Measurements from ENCODE around the gene CEP78. TPM values are rescaled to one million over a fixed set of nuclear protein-coding genes. Genes with fewer than 3 reads are reported as not detected.

The CEP78 gene
- total RNA-seq, 1 donor from 2014 or later = 9.3 TPM

DNA sequence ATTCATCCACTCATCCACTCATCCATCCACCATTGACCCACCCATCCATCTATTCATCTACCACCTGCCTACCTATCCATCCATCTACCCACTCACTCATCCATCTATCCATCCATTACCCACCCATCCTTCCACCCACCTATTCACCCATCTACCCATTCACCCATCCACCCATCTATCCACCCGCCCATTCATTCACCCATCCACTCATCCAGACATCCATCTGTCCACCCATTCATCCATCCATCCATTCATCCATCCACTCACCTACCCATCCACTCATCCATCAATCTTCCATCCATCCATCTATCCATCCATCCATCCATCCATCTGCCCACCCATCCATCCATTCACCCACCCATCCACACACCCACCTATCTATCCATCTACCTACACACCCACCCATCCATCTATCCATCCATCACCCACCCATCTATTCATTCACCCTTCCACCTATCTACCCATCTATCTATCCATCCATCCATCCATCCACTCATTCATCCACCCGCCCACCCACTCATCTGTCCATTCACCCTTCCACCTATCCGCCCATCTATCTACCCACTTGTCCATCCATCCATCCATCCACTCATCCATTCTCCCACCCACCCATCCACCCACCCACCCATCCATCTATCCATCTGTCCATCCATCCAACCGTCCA, 84.3 kb downstream of the CEP78 start:
- peak in 1 of 2 donors; percentile 28 for DNase-seq (ENCODE audit: extremely low spot score in 2 of 2)
- no peak overlapping the region for H3K27ac ChIP-seq

DNA sequence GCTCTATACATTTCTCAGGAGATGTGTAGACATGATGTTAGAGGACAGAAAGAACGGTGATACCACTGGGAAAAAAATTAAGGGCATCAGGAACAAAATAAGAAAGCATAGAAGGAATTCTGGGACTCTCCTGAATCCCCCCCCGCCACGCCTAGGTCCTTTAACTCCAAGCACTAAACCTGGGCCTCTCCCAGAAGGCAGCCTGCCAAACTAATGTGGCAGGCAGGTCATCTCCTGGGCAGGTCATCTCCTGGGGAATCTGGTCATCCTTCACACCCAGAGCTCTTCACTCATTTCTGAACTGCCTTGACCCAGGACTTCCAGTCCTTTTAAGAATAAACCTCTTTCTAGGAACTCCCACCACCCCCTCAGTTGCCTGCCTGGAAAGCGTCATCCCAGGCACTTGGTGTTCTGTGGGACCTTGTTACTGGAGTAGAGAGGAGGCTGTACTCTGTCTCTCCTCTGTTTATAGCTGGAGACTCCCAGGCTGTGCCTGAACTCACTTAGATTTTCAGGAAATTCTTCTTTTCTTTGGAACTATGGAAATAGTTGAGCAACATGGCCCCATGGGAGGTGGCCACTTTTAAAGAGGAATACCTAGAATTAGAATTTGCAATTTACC, 85.1 kb downstream of the CEP78 start:
- H3K4me1 ChIP-seq = no peaks in the 10 kb centered on the region
- no peaks in the 10 kb centered on the region for H3K27me3 ChIP-seq
- TF ChIP-seq POLR2AphosphoS5 (IDR thresholded peaks at IDR 0.05; ENCODE audit: insufficient read depth in 1 of 2, low read depth in 1 of 2) (no peak), POLR2A (IDR thresholded peaks at IDR 0.05) (no peak)
- TF ChIP-seq, protein P1, sequence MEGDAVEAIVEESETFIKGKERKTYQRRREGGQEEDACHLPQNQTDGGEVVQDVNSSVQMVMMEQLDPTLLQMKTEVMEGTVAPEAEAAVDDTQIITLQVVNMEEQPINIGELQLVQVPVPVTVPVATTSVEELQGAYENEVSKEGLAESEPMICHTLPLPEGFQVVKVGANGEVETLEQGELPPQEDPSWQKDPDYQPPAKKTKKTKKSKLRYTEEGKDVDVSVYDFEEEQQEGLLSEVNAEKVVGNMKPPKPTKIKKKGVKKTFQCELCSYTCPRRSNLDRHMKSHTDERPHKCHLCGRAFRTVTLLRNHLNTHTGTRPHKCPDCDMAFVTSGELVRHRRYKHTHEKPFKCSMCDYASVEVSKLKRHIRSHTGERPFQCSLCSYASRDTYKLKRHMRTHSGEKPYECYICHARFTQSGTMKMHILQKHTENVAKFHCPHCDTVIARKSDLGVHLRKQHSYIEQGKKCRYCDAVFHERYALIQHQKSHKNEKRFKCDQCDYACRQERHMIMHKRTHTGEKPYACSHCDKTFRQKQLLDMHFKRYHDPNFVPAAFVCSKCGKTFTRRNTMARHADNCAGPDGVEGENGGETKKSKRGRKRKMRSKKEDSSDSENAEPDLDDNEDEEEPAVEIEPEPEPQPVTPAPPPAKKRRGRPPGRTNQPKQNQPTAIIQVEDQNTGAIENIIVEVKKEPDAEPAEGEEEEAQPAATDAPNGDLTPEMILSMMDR (IDR thresholded peaks at IDR 0.05) = no peak
- no peaks in the 10 kb centered on the region for H3K36me3 ChIP-seq
- no peaks in the 10 kb centered on the region for H3K9me3 ChIP-seq
- no peak overlapping the region for H3K4me3 ChIP-seq
- intact Hi-C loops (cut with DNase I) = no loop called here
- DNase-seq (ENCODE audit: extremely low spot score in 2 of 2) = no peak
- no peak overlapping the region for H3K27ac ChIP-seq

More for the DNA sequence above, 84.3 kb downstream of the CEP78 start:
- Histone ChIP-seq H3K4me1 (no peaks in the 10 kb centered on the region), H3K36me3 (no peaks in the 10 kb centered on the region), H3K9me3 (no peaks in the 10 kb centered on the region), H3K27me3 (no peaks in the 10 kb centered on the region), H3K4me3 (no peak overlapping the region)
- TF ChIP-seq, protein P1 (IDR thresholded peaks at IDR 0.05) = no peak
- TF ChIP-seq POLR2A (IDR thresholded peaks at IDR 0.05) (no peak), POLR2AphosphoS5 (IDR thresholded peaks at IDR 0.05; ENCODE audit: insufficient read depth in 1 of 2, low read depth in 1 of 2) (no peak)
- intact Hi-C loops (cut with DNase I) = no loop called here

DNA sequence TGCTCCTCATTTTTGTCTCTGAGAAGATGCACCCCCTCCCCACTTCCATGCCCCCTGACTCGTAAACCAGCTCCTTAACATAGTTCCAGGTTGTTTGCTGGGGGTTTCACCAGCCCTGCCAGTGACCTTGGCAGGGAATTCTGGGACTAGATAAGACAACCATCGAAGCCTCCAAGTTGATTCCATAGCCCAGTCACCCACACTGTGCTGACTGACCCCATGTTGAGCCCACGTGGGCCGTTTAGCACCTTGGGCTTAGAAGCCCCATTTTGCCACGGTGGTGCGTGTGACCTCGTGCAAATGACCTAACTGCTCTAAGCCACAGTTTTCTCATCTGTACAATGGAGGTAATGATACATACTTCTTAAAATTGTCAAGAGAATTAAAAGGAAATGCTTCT, 85.6 kb downstream of the CEP78 start:
- no peak for DNase-seq (ENCODE audit: extremely low spot score in 2 of 2)
- no peak for TF ChIP-seq POLR2AphosphoS5 (IDR thresholded peaks at IDR 0.05; ENCODE audit: insufficient read depth in 1 of 2, low read depth in 1 of 2)
- TF ChIP-seq, protein P1 (IDR thresholded peaks at IDR 0.05) = no peak
- TF ChIP-seq POLR2A (IDR thresholded peaks at IDR 0.05) = no peak
- Histone ChIP-seq H3K4me1 (no peaks in the 10 kb centered on the region), H3K9me3 (no peaks in the 10 kb centered on the region), H3K4me3 (no peak overlapping the region), H3K27ac (no peak overlapping the region), H3K27me3 (no peaks in the 10 kb centered on the region), H3K36me3 (no peaks in the 10 kb centered on the region)
- intact Hi-C loops (cut with DNase I) = no loop called here

DNA sequence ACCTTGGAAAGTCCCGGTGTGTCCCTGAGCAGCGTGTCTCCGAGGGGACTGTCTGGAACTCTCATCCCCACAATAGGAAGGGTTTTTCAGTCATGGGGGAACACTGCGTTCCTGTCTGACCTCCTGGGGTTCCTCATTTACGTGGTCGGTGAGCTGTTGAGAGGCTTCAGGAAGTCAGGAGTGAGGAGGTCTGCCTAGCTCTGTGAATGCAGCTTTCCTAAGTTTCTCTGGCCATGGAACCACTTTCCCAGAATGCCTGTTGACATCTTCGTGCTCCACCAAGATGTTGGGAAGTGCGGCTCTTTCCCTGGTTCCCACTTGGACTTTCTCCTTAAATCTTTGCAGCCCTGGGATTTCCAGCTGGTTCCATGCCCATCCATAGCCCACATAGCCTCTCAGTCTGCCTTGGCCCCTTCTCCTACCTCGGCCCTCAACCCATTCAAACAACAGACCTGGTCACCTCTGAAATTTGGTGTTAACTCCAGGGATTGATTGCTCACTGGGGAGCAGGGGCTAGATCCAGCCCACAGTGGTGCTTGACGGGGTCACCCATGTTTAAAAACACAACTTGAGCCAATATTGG, 88.3 kb downstream of the CEP78 start:
- no peaks in the 10 kb centered on the region for H3K27me3 ChIP-seq
- H3K4me3 ChIP-seq = no peak overlapping the region
- no peak overlapping the region for H3K27ac ChIP-seq
- DNase-seq (ENCODE audit: extremely low spot score in 2 of 2) = no peak
- no peaks in the 10 kb centered on the region for H3K4me1 ChIP-seq
- no peaks in the 10 kb centered on the region for H3K9me3 ChIP-seq
- no peaks in the 10 kb centered on the region for H3K36me3 ChIP-seq
- no peak for TF ChIP-seq POLR2A (IDR thresholded peaks at IDR 0.05)
- TF ChIP-seq, protein P1 (IDR thresholded peaks at IDR 0.05) = no peak
- no peak for TF ChIP-seq POLR2AphosphoS5 (IDR thresholded peaks at IDR 0.05; ENCODE audit: insufficient read depth in 1 of 2, low read depth in 1 of 2)
- intact Hi-C loops (cut with DNase I) = no loop called here

DNA sequence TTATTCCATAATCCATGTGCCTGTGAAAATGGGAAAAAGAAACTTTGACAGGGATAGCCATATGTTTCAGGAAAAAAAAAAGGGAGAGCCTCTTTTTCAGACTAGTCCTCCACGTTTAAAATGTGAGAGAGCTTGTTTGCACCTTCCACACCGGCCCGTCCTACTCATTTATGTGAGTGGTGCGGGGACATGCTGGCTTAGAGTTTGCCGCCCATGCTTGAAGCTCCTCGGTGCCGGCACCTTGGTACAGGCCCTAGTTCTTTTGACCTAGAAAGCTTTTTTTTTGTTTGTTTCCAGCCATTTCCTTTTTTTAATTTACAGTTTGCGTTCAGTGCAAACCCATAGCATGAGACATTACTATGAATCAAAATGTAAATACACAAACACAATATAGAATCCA, 88.8 kb downstream of the CEP78 start:
- no peaks in the 10 kb centered on the region for H3K9me3 ChIP-seq
- TF ChIP-seq POLR2A (IDR thresholded peaks at IDR 0.05) = no peak
- TF ChIP-seq POLR2AphosphoS5 (IDR thresholded peaks at IDR 0.05; ENCODE audit: insufficient read depth in 1 of 2, low read depth in 1 of 2) = no peak
- TF ChIP-seq, protein P1 (IDR thresholded peaks at IDR 0.05) = no peak
- no peaks in the 10 kb centered on the region for H3K36me3 ChIP-seq
- DNase-seq (ENCODE audit: extremely low spot score in 2 of 2) = no peak
- no peaks in the 10 kb centered on the region for H3K27me3 ChIP-seq
- H3K4me3 ChIP-seq = no peak overlapping the region
- intact Hi-C loops (cut with DNase I) = no loop called here
- H3K27ac ChIP-seq = no peak overlapping the region
- H3K4me1 ChIP-seq = no peaks in the 10 kb centered on the region
